SK-N-SH treated with all-trans-retinoic acid at 6 μM for 48 hours (cell line): ENCODE results near the gene XRCC4.

ENCODE experiments used
- ATAC-seq: fragments of 200-7000 bp; cut with Tn5 transposase; 3 replicates; pipeline ENCODE4 v1.9.1; 2020; ENCODE audit warnings: mild to moderate bottlenecking, moderate library complexity
- ARNTL ChIP-seq: fragments of 450-650 bp; formaldehyde crosslinking; IDR thresholded peaks from 2 replicates; pipeline ENCODE4 v1.5.0; 2020; ENCODE audit warnings: low read depth, mild to moderate bottlenecking, moderate library complexity, borderline replicate concordance
- BACH2 ChIP-seq: fragments of 250-450 bp; sonication (Bioruptor Pico); IDR thresholded peaks from 2 replicates; pipeline ENCODE4 v1.9.0; 2021; ENCODE audit warnings: mild to moderate bottlenecking, borderline replicate concordance
- CREB5 ChIP-seq: fragments of 250-450 bp; sonication (Bioruptor Pico); IDR thresholded peaks from 2 replicates; pipeline ENCODE4 v1.5.1; 2020; ENCODE audit warnings: low read depth, mild to moderate bottlenecking, moderate library complexity
- CSDC2 ChIP-seq: fragments of 250-450 bp; sonication (Bioruptor Pico); IDR thresholded peaks from 2 replicates; pipeline ENCODE4 v1.5.0; 2020; ENCODE audit warnings: mild to moderate bottlenecking, moderate library complexity
- CSRNP3 ChIP-seq: fragments of 250-450 bp; sonication (Bioruptor Pico); IDR thresholded peaks from 2 replicates; pipeline ENCODE4 v1.5.1; 2021; ENCODE audit warnings: mild to moderate bottlenecking, moderate library complexity
- ESRRG ChIP-seq: fragments of 250-450 bp; sonication (Bioruptor Pico); IDR thresholded peaks from 2 replicates; pipeline ENCODE4 v1.6.1; 2021; ENCODE audit warnings: mild to moderate bottlenecking
- GLIS3 ChIP-seq: fragments of 250-450 bp; sonication (Bioruptor Pico); IDR thresholded peaks from 2 replicates; pipeline ENCODE4 v1.5.0; 2020; ENCODE audit warnings: mild to moderate bottlenecking, moderate library complexity
- ISL1 ChIP-seq: fragments of 250-450 bp; sonication (Bioruptor Pico); IDR thresholded peaks from 2 replicates; pipeline ENCODE4 v2.1.2; 2022; ENCODE audit warnings: mild to moderate bottlenecking, moderate library complexity
- OSR1 ChIP-seq: fragments of 250-450 bp; sonication (Bioruptor Pico); IDR thresholded peaks from 2 replicates; pipeline ENCODE4 v1.8.0; 2022; ENCODE audit warnings: moderate library complexity, mild to moderate bottlenecking, inconsistent platforms
- PATZ1 ChIP-seq: fragments of 250-450 bp; sonication (Bioruptor Pico); IDR thresholded peaks from 2 replicates; pipeline ENCODE4 v1.8.0; 2020; ENCODE audit warnings: mild to moderate bottlenecking, moderate library complexity, borderline replicate concordance
- POU6F1 ChIP-seq: fragments of 250-450 bp; sonication (Bioruptor Pico); IDR thresholded peaks from 2 replicates; pipeline ENCODE4 v1.8.0; 2021; ENCODE audit warnings: low read depth, mild to moderate bottlenecking, moderate library complexity, borderline replicate concordance
- PPARA ChIP-seq: fragments of 250-450 bp; sonication (Bioruptor Pico); IDR thresholded peaks from 2 replicates; pipeline ENCODE4 v1.5.0; 2020; ENCODE audit warnings: mild to moderate bottlenecking, borderline replicate concordance
- SNAI2 ChIP-seq: fragments of 250-450 bp; sonication (Bioruptor Pico); IDR thresholded peaks from 2 replicates; pipeline ENCODE4 v1.5.0; 2020; ENCODE audit warnings: mild to moderate bottlenecking, moderate library complexity
- TCF4 ChIP-seq: fragments of 250-450 bp; sonication (Bioruptor Pico); IDR thresholded peaks from 2 replicates; pipeline ENCODE4 v1.8.0; 2021; ENCODE audit warnings: mild to moderate bottlenecking, moderate library complexity, borderline replicate concordance
- TOX ChIP-seq: fragments of 250-450 bp; sonication (Bioruptor Pico); IDR thresholded peaks from 2 replicates; pipeline ENCODE4 v1.8.0; 2021; ENCODE audit warnings: mild to moderate bottlenecking, moderate library complexity, borderline replicate concordance
- TSHZ2 ChIP-seq: fragments of 250-450 bp; sonication (Bioruptor Pico); IDR thresholded peaks from 2 replicates; pipeline ENCODE4 v1.5.0; 2020; ENCODE audit warnings: mild to moderate bottlenecking, moderate library complexity
- ZC3H10 ChIP-seq: fragments of 250-450 bp; sonication (Bioruptor Pico); IDR thresholded peaks from 2 replicates; pipeline ENCODE4 v1.5.1; 2021; ENCODE audit warnings: mild to moderate bottlenecking, moderate library complexity
- ZFP3 ChIP-seq: fragments of 250-450 bp; sonication (Bioruptor Pico); IDR thresholded peaks from 2 replicates; pipeline ENCODE4 v1.5.0; 2020; ENCODE audit warnings: mild to moderate bottlenecking, moderate library complexity
- ZFP30 ChIP-seq: fragments of 450-650 bp; formaldehyde crosslinking; IDR thresholded peaks from 2 replicates; pipeline ENCODE4 v1.5.0; 2022; ENCODE audit warnings: mild to moderate bottlenecking, moderate library complexity
- ZNF565 ChIP-seq: fragments of 450-650 bp; formaldehyde crosslinking; conservative IDR thresholded peaks from 2 replicates; pipeline ENCODE4 v1.5.0; 2020; ENCODE audit warnings: low read depth, mild to moderate bottlenecking, moderate library complexity
- ZNF70 ChIP-seq: fragments of 450-650 bp; formaldehyde crosslinking; IDR thresholded peaks from 2 replicates; pipeline ENCODE4 v1.5.0; 2020; ENCODE audit warnings: mild to moderate bottlenecking, moderate library complexity
- ZNF8 ChIP-seq: fragments of 450-650 bp; formaldehyde crosslinking; IDR thresholded peaks from 2 replicates; pipeline ENCODE4 v1.5.0; 2020; ENCODE audit warnings: mild to moderate bottlenecking, moderate library complexity

Gene XRCC4

GRCh38 chr5:83184534-83184933 is 107.2 kb downstream of the XRCC4 start:
- TF ChIP-seq PATZ1 (CRISPR knock-in tag) (no peak), ZNF70 (no peak), OSR1 (CRISPR knock-in tag) (no peak), GLIS3 (no peak), TCF4 (CRISPR knock-in tag) (no peak), POU6F1 (CRISPR knock-in tag) (no peak), ZFP3 (CRISPR knock-in tag) (no peak), CSDC2 (CRISPR knock-in tag) (no peak), SNAI2 (CRISPR knock-in tag) (no peak), CREB5 (CRISPR knock-in tag) (no peak)
- TF ChIP-seq, all 23 proteins: peak for 0

GRCh38 chr5:83192947-83193346 is 115.6 kb downstream of the XRCC4 start:
- TF ChIP-seq ARNTL (CRISPR knock-in tag) = no peak
- TF ChIP-seq ZFP30 (CRISPR knock-in tag) = no peak
- TF ChIP-seq ZNF8 (CRISPR knock-in tag) = no peak
- TF ChIP-seq ZC3H10 (CRISPR knock-in tag) = no peak
- no peak for TF ChIP-seq PPARA (CRISPR knock-in tag)
- TF ChIP-seq ESRRG = no peak
- TF ChIP-seq TOX = no peak
- TF ChIP-seq SNAI2 (CRISPR knock-in tag) = no peak
- TF ChIP-seq GLIS3 = no peak
- TF ChIP-seq BACH2 = no peak
- no peak for TF ChIP-seq CSRNP3 (CRISPR knock-in tag)
- no peak for TF ChIP-seq ZNF70
- TF ChIP-seq TCF4 (CRISPR knock-in tag) = no peak
- ATAC-seq = no peak

More at GRCh38 chr5:83184534-83184933, 107.2 kb downstream of the XRCC4 start:
- no peak for ATAC-seq

GRCh38 chr5:83197326-83197967 is 120.1 kb downstream of the XRCC4 start:
- ATAC-seq = no peak
- TF ChIP-seq TSHZ2 (CRISPR knock-in tag) = no peak
- no peak for TF ChIP-seq ISL1
- no peak for TF ChIP-seq CREB5 (CRISPR knock-in tag)
- no peak for TF ChIP-seq TOX
- no peak for TF ChIP-seq OSR1 (CRISPR knock-in tag)
- TF ChIP-seq ZNF8 (CRISPR knock-in tag) = no peak
- no peak for TF ChIP-seq CSRNP3 (CRISPR knock-in tag)
- TF ChIP-seq POU6F1 (CRISPR knock-in tag) = no peak
- no peak for TF ChIP-seq SNAI2 (CRISPR knock-in tag)
- no peak for TF ChIP-seq ZC3H10 (CRISPR knock-in tag)
- TF ChIP-seq ZNF565 (CRISPR knock-in tag) = no peak
